Measurements from ENCODE around the gene BTBD2. TPM values are rescaled to one million over a fixed set of nuclear protein-coding genes. Genes with fewer than 3 reads are reported as not detected.

BTBD2 gene
- total RNA-seq, 4 donors from 2014 or later = 54.6 to 82.9 (median 63.6) TPM

DNA sequence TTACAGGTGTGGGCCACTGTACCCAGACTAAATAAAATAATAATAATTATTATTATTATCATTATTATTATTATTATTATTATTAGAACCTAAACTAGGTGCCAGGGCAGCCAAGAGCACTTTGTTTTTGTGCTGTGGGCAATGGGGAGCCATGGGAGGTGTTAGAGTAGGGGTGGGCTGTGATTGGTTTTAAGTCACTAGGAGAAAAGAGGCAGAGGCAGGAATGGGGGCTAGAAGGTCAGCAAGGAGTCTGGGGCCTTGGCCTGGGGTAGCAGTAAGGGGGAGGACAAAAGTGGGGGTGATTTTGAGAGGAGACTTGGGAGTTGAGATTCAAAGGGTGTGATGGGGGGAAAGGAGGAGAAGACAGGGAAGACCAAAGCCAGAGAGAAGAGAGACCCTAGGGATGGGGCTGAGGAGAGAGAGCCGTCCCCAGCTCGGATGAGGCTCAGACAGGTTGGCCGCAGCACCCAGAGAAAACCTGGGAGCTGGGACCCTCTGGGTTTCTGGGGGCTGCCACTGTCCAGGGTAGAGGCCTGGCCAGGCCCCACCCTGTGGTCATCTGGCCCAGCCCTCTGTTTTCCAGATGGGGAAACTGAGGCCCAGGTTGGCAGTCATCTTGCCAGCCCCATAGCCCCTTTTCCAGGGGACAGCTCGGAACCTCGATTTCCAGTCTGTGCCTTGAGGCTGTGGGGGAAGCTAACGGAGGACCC is 17.8 kb upstream of the BTBD2 start:
- ATAC-seq (no peak), DNase-seq (peak in 1 of 2 donors; percentile 16)
- peaks cover 0 to 4% of the 10 kb centered on the region in 2 donors for H3K36me3 ChIP-seq
- H3K4me1 ChIP-seq = peaks cover 15 to 23% of the 10 kb centered on the region in 2 donors
- H3K4me3 ChIP-seq = peak overlapping the region in 1 of 4 donors; percentile 38
- in situ Hi-C loops (cut with MboI; ENCODE audit: low sequenced_read_pairs in 4 of 4) = no loop called here
- peaks cover 0 to 6% (median 6%) of the 10 kb centered on the region in 3 donors for H3K9me3 ChIP-seq
- TF ChIP-seq, protein P1, sequence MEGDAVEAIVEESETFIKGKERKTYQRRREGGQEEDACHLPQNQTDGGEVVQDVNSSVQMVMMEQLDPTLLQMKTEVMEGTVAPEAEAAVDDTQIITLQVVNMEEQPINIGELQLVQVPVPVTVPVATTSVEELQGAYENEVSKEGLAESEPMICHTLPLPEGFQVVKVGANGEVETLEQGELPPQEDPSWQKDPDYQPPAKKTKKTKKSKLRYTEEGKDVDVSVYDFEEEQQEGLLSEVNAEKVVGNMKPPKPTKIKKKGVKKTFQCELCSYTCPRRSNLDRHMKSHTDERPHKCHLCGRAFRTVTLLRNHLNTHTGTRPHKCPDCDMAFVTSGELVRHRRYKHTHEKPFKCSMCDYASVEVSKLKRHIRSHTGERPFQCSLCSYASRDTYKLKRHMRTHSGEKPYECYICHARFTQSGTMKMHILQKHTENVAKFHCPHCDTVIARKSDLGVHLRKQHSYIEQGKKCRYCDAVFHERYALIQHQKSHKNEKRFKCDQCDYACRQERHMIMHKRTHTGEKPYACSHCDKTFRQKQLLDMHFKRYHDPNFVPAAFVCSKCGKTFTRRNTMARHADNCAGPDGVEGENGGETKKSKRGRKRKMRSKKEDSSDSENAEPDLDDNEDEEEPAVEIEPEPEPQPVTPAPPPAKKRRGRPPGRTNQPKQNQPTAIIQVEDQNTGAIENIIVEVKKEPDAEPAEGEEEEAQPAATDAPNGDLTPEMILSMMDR (IDR thresholded peaks at IDR 0.05 in 4 of 5, conservative IDR thresholded peaks at IDR 0.05 in 1 of 5) = no peak
- no peak for TF ChIP-seq POLR2A (IDR thresholded peaks at IDR 0.05)
- H3K27me3 ChIP-seq = no peaks in the 10 kb centered on the region
- H3K27ac ChIP-seq = peak overlapping the region; percentile 96 to 100 (median 100)
- intact Hi-C loops (cut with DNase I; ENCODE audit: low total_unique reads) = no loop called here

DNA sequence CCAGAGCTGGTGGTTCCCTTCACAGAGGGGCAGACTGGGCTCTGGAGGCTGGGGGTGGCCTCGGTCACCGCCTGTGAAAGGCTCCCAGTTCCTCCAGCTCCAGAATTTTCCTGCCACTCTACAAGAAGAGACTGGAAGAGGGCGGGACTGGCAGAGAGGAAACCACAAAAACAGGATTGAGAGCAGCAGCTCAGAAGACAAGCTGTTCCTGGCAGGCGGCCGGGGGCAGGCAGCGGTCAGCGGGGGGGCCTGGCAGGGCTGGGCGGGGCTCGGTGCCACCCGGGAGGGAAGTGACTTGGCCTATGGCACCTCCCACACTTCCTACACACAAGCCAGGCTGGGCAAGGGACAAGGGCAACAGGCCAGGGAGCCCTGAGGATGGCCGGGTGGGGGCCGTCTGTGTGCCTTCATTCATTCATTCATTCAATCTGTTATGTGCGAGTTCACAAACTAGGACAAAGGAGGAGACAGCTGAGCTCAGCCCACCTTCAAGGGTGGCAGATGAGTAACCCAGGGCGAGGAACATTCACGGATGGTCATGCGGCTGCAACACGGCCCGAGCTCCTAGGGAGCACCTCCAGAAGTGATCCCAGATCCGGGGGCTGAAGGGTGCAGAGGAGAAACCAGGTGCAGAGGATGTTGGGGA is 16.9 kb upstream of the BTBD2 start:
- Histone ChIP-seq H3K27me3 (no peaks in the 10 kb centered on the region), H3K4me1 (peaks cover 15 to 26% of the 10 kb centered on the region in 2 donors), H3K4me3 (peak overlapping the region; percentile 36 to 45 (median 38)), H3K36me3 (no peaks in the 10 kb centered on the region), H3K9me3 (peaks cover 0 to 6% (median 6%) of the 10 kb centered on the region in 3 donors), H3K27ac (peak overlapping the region; percentile 96 to 100 (median 100))
- DNase-seq (peak; percentile 96 to 99), ATAC-seq (peak; percentile 79 to 84)
- in situ Hi-C loops (cut with MboI; ENCODE audit: low sequenced_read_pairs in 4 of 4) (no loop called here), intact Hi-C loops (cut with DNase I; ENCODE audit: low total_unique reads) (loop anchor here (1.0 kb wide), 1 partner anchor 29 kb away; no protein-coding TSS in a partner anchor)
- TF ChIP-seq, protein P1 (IDR thresholded peaks at IDR 0.05 in 4 of 5, conservative IDR thresholded peaks at IDR 0.05 in 1 of 5) = no peak
- TF ChIP-seq POLR2A (IDR thresholded peaks at IDR 0.05) = peak; percentile 46 to 88

DNA sequence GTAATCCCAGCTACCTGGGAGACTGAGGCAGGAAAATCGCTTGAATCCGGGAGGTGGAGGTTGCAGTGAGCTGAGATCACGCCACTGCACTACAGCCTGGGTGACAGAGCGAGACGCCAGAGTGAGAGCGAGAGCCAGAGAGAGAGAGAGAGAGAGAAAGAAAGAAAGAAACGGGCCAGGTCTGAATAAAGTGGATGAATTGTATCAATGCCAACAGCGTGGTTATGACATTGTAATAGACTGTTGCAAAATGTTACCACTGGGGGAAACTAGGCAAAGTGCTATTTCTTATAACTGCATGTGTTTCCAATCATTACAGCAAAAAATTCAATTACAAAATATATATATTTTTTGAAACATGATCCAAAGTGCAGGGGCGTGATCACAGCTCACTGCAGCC is 11.8 kb upstream of the BTBD2 start:
- Histone ChIP-seq H3K4me3 (no peak overlapping the region), H3K9me3 (no peaks in the 10 kb centered on the region), H3K36me3 (no peaks in the 10 kb centered on the region), H3K27ac (peak overlapping the region; percentile 24 to 96 (median 66)), H3K4me1 (peaks cover 14 to 15% of the 10 kb centered on the region in 2 donors), H3K27me3 (no peaks in the 10 kb centered on the region)
- no peak for TF ChIP-seq POLR2A (IDR thresholded peaks at IDR 0.05)
- TF ChIP-seq, protein P1 (IDR thresholded peaks at IDR 0.05 in 4 of 5, conservative IDR thresholded peaks at IDR 0.05 in 1 of 5) = no peak
- intact Hi-C loops (cut with DNase I; ENCODE audit: low total_unique reads) = no loop called here
- peak in 1 of 2 donors; percentile 36 for DNase-seq
- ATAC-seq = peak in 1 of 2 donors; percentile 23
- in situ Hi-C loops (cut with MboI; ENCODE audit: low sequenced_read_pairs in 4 of 4) = loop anchor here in 3 of 4 donors (5.0 kb wide), 1 partner anchor 40 kb away; no protein-coding TSS in a partner anchor

DNA sequence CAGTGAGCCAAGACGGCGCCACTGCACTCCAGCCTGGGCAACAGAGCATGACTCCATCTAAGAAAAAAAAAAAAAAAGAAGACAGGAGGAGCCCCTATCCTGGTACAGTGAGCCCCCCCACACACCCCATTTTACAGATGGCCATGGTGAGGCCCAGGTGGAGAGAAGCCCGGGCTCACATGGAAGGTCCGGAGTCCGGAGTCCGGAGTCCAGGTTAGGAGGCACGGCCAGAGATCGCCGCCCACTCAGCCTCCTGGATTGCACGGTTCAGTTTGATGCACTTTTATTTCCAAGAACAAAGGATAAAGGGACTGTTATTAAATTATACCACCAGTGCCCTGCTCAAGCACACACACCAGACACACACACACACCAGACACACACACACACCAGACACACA is 11.3 kb upstream of the BTBD2 start:
- Histone ChIP-seq H3K4me1 (peaks cover 10% of the 10 kb centered on the region in 2 donors), H3K27ac (peak overlapping the region in 3 of 4 donors; percentile 24 to 96 (median 63)), H3K36me3 (no peaks in the 10 kb centered on the region), H3K9me3 (no peaks in the 10 kb centered on the region), H3K27me3 (no peaks in the 10 kb centered on the region), H3K4me3 (no peak overlapping the region)
- intact Hi-C loops (cut with DNase I; ENCODE audit: low total_unique reads) (no loop called here), in situ Hi-C loops (cut with MboI; ENCODE audit: low sequenced_read_pairs in 4 of 4) (loop anchor here in 3 of 4 donors (5.0 kb wide), 1 partner anchor 41 kb away; no protein-coding TSS in a partner anchor)
- TF ChIP-seq POLR2A (IDR thresholded peaks at IDR 0.05) = no peak
- TF ChIP-seq, protein P1 (IDR thresholded peaks at IDR 0.05 in 4 of 5, conservative IDR thresholded peaks at IDR 0.05 in 1 of 5) = no peak
- DNase-seq (no peak), ATAC-seq (no peak)
